ENCODE measurements around the gene VTI1A.

The VTI1A gene

GRCh38 chr10:112509558-112510291 is 62.7 kb downstream of the VTI1A start:
- TF ChIP-seq POLR2A (IDR thresholded peaks at IDR 0.05; ENCODE audit: extremely low read depth, insufficient read length), result no peak
- TF ChIP-seq MAX (IDR thresholded peaks at IDR 0.05; ENCODE audit: low read depth, low read length), result no peak
- TF ChIP-seq MYC (IDR thresholded peaks at IDR 0.05; ENCODE audit: low read depth, low read length), result no peak
- no peak for TF ChIP-seq CTCF (IDR thresholded peaks at IDR 0.05; ENCODE audit: low read depth, low read length)
- no peak for DNase-seq (ENCODE audit: low read depth)
- H3K4me3 ChIP-seq (ENCODE audit: low read depth, low read length), result no peak overlapping the region

- DNase-seq (ENCODE audit: low read depth), result no peak
- H3K4me3 ChIP-seq (ENCODE audit: low read depth, low read length), result no peak overlapping the region
- TF ChIP-seq CTCF (IDR thresholded peaks at IDR 0.05; ENCODE audit: low read depth, low read length) (no peak), MAX (IDR thresholded peaks at IDR 0.05; ENCODE audit: low read depth, low read length) (no peak), MYC (IDR thresholded peaks at IDR 0.05; ENCODE audit: low read depth, low read length) (no peak), POLR2A (IDR thresholded peaks at IDR 0.05; ENCODE audit: extremely low read depth, insufficient read length) (no peak)
Measured at GRCh38 chr10:112510384-112510783, 63.4 kb downstream of the VTI1A start.

- no peak overlapping the region for H3K4me3 ChIP-seq (ENCODE audit: low read depth, low read length)
Measured at GRCh38 chr10:112512294-112512693, 65.3 kb downstream of the VTI1A start.

GRCh38 chr10:112515126-112515525 is 68.1 kb downstream of the VTI1A start:
- TF ChIP-seq MAX (IDR thresholded peaks at IDR 0.05; ENCODE audit: low read depth, low read length) (no peak), CTCF (IDR thresholded peaks at IDR 0.05; ENCODE audit: low read depth, low read length) (no peak), POLR2A (IDR thresholded peaks at IDR 0.05; ENCODE audit: extremely low read depth, insufficient read length) (no peak), MYC (IDR thresholded peaks at IDR 0.05; ENCODE audit: low read depth, low read length) (no peak)
- DNase-seq (ENCODE audit: low read depth), result no peak
- no peak overlapping the region for H3K4me3 ChIP-seq (ENCODE audit: low read depth, low read length)

More at GRCh38 chr10:112512294-112512693, 65.3 kb downstream of the VTI1A start:
- TF ChIP-seq MYC (IDR thresholded peaks at IDR 0.05; ENCODE audit: low read depth, low read length) (no peak), POLR2A (IDR thresholded peaks at IDR 0.05; ENCODE audit: extremely low read depth, insufficient read length) (no peak)
- DNase-seq (ENCODE audit: low read depth), result no peak

GRCh38 chr10:112515852-112516251 is 68.8 kb downstream of the VTI1A start:
- no peak for DNase-seq (ENCODE audit: low read depth)
- no peak overlapping the region for H3K4me3 ChIP-seq (ENCODE audit: low read depth, low read length)
- TF ChIP-seq POLR2A (IDR thresholded peaks at IDR 0.05; ENCODE audit: extremely low read depth, insufficient read length), result no peak
- TF ChIP-seq MYC (IDR thresholded peaks at IDR 0.05; ENCODE audit: low read depth, low read length), result no peak
- no peak for TF ChIP-seq CTCF (IDR thresholded peaks at IDR 0.05; ENCODE audit: low read depth, low read length)
- TF ChIP-seq MAX (IDR thresholded peaks at IDR 0.05; ENCODE audit: low read depth, low read length), result no peak

- no peak for TF ChIP-seq MYC (IDR thresholded peaks at IDR 0.05; ENCODE audit: low read depth, low read length)
- no peak for TF ChIP-seq CTCF (IDR thresholded peaks at IDR 0.05; ENCODE audit: low read depth, low read length)
- TF ChIP-seq POLR2A (IDR thresholded peaks at IDR 0.05; ENCODE audit: extremely low read depth, insufficient read length), result no peak
- TF ChIP-seq MAX (IDR thresholded peaks at IDR 0.05; ENCODE audit: low read depth, low read length), result no peak
- no peak for DNase-seq (ENCODE audit: low read depth)
- no peak overlapping the region for H3K4me3 ChIP-seq (ENCODE audit: low read depth, low read length)
Measured at GRCh38 chr10:112517451-112517862, 70.4 kb downstream of the VTI1A start.

Data from NB4 (cell line).